H1 (cell line): ENCODE measurements around the gene HOMER1. TPM values are rescaled to one million over a fixed set of nuclear protein-coding genes. Genes with fewer than 3 reads are reported as not detected.

Experiments
- TAF1 ChIP-seq: IDR thresholded peaks from 2 replicates; pipeline ENCODE4 v1.6.1; 2011; ENCODE audit warnings: mild to moderate bottlenecking, low read depth, low read length
- TAF7 ChIP-seq: optimal IDR thresholded peaks from 2 replicates; pipeline ENCODE3; 2011; ENCODE audit warnings: low read depth, mild to moderate bottlenecking, inconsistent platforms, low read length, moderate library complexity, borderline replicate concordance
- YY1 ChIP-seq: IDR thresholded peaks from 2 replicates; pipeline ENCODE4 v1.6.1; 2011; ENCODE audit warnings: low read depth, mild to moderate bottlenecking, low read length
- ZNF274 ChIP-seq: IDR thresholded peaks from 2 replicates; pipeline ENCODE4 v1.7.0; 2012; ENCODE audit warnings: low read length, borderline replicate concordance; ENCODE audit errors: extremely low read depth
- polyA plus RNA-seq, 7 experiments: library from polyadenylated mRNA; depleted of rRNA in 3 of 7; stranded (reverse) in 5 of 7; unstranded in 2 of 7; fragments of >200 nt in 5 of 7; fragments of 200-250 nt in 2 of 7; gene quantifications; 1 replicate in 5 of 7; 2 replicates in 1 of 7; 4 replicates in 1 of 7; pipeline versions ENCODE4 v1.2.1 to v1.2.3, GENCODE V29; 2011 to 2013; ENCODE audit warnings: missing spikeins in 2 of 7, mixed read lengths in 2 of 7
- total RNA-seq: library from RNA; stranded (reverse); fragmentation: NEBNext Ultra II Directional; extraction: Animal tissue kit (Norgen Biotek cat#: 25700); gene quantifications from 2 replicates; pipeline ENCODE4 v1.2.1, GENCODE V29; 2021
- TF ChIP-seq, protein P1 (sequence below): fragments of 300-600 bp; sonication (generic); IDR thresholded peaks from 2 replicates; pipeline ENCODE4 v1.7.1; 2012; ENCODE audit warnings: low read length, moderate library complexity, mild to moderate bottlenecking, inconsistent platforms; ENCODE audit not compliant: insufficient replicate concordance

HOMER1 gene
- total and polyA plus RNA-seq, 2 of the 8 experiments (the other 6 are each of a cell fraction or from before 2014, with no cell fraction given): 6.4 to 57.9 TPM

DNA sequence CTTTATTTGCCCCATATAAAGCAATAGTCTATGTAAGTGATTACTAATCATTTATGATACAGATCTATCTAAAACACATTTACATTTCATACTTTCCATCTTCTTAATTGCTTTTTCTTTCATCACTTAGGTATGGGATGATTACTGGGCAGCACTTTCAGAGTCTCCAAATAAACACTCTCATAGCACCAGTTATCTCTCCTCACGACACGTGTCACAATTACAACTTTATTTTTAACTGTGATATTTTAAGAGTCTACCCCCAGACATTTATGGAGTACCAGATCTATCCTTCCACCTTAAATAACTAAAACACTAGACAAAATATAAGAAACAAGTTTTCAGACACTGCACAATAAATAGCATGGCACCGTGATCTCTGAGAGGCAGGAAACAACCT is 32.9 kb downstream of the HOMER1 start (continued):
- TF ChIP-seq, protein P1, sequence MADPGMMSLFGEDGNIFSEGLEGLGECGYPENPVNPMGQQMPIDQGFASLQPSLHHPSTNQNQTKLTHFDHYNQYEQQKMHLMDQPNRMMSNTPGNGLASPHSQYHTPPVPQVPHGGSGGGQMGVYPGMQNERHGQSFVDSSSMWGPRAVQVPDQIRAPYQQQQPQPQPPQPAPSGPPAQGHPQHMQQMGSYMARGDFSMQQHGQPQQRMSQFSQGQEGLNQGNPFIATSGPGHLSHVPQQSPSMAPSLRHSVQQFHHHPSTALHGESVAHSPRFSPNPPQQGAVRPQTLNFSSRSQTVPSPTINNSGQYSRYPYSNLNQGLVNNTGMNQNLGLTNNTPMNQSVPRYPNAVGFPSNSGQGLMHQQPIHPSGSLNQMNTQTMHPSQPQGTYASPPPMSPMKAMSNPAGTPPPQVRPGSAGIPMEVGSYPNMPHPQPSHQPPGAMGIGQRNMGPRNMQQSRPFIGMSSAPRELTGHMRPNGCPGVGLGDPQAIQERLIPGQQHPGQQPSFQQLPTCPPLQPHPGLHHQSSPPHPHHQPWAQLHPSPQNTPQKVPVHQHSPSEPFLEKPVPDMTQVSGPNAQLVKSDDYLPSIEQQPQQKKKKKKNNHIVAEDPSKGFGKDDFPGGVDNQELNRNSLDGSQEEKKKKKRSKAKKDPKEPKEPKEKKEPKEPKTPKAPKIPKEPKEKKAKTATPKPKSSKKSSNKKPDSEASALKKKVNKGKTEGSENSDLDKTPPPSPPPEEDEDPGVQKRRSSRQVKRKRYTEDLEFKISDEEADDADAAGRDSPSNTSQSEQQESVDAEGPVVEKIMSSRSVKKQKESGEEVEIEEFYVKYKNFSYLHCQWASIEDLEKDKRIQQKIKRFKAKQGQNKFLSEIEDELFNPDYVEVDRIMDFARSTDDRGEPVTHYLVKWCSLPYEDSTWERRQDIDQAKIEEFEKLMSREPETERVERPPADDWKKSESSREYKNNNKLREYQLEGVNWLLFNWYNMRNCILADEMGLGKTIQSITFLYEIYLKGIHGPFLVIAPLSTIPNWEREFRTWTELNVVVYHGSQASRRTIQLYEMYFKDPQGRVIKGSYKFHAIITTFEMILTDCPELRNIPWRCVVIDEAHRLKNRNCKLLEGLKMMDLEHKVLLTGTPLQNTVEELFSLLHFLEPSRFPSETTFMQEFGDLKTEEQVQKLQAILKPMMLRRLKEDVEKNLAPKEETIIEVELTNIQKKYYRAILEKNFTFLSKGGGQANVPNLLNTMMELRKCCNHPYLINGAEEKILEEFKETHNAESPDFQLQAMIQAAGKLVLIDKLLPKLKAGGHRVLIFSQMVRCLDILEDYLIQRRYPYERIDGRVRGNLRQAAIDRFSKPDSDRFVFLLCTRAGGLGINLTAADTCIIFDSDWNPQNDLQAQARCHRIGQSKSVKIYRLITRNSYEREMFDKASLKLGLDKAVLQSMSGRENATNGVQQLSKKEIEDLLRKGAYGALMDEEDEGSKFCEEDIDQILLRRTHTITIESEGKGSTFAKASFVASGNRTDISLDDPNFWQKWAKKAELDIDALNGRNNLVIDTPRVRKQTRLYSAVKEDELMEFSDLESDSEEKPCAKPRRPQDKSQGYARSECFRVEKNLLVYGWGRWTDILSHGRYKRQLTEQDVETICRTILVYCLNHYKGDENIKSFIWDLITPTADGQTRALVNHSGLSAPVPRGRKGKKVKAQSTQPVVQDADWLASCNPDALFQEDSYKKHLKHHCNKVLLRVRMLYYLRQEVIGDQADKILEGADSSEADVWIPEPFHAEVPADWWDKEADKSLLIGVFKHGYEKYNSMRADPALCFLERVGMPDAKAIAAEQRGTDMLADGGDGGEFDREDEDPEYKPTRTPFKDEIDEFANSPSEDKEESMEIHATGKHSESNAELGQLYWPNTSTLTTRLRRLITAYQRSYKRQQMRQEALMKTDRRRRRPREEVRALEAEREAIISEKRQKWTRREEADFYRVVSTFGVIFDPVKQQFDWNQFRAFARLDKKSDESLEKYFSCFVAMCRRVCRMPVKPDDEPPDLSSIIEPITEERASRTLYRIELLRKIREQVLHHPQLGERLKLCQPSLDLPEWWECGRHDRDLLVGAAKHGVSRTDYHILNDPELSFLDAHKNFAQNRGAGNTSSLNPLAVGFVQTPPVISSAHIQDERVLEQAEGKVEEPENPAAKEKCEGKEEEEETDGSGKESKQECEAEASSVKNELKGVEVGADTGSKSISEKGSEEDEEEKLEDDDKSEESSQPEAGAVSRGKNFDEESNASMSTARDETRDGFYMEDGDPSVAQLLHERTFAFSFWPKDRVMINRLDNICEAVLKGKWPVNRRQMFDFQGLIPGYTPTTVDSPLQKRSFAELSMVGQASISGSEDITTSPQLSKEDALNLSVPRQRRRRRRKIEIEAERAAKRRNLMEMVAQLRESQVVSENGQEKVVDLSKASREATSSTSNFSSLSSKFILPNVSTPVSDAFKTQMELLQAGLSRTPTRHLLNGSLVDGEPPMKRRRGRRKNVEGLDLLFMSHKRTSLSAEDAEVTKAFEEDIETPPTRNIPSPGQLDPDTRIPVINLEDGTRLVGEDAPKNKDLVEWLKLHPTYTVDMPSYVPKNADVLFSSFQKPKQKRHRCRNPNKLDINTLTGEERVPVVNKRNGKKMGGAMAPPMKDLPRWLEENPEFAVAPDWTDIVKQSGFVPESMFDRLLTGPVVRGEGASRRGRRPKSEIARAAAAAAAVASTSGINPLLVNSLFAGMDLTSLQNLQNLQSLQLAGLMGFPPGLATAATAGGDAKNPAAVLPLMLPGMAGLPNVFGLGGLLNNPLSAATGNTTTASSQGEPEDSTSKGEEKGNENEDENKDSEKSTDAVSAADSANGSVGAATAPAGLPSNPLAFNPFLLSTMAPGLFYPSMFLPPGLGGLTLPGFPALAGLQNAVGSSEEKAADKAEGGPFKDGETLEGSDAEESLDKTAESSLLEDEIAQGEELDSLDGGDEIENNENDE: no peak
- TF ChIP-seq TAF1: no peak
- TF ChIP-seq TAF7: no peak
- no peak for TF ChIP-seq YY1
- TF ChIP-seq ZNF274: no peak
